ENCODE data around the gene SOD3.

SOD3 gene

DNA sequence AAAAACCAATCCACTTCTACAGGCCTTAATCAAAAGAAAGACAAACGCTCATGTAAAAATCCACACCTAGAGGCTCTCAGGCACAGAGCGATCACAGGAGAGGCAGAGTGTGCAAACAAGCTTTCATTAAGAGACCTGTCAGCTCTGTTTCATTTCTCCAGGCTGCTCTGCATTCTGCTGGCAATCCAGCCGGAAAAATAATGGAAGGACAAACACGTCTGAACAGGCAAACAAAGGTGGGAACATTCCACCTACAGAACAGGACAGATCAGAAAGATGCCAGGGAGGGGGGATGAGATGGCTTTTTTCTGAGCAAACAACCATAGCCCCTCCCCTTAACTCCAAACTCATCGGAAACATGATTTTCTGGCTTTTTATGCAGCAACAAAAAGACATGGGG lies 9.7 kb downstream of the SOD3 start:
- peak in 1 of 2 experiments; percentile 6 for DNase-seq

DNA sequence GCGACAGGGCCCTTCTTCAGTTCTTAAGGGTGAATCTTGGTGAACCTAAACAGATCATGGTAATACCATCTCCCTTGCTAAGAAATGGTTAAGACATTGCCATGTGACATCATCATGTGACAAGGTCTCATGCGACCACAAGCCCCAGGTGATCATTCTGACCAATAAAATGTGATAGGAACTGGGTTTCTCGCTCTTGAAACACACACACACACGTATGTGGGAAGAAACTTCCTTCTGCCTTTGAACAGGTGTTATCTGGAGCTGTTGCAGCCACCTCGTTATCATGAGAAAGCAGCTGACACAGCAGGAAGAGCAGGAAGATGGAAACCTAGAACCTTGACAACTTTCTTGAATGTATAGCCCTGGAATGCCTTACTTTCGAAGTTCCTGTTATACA lies 10.2 kb downstream of the SOD3 start:
- no peak for DNase-seq

DNA sequence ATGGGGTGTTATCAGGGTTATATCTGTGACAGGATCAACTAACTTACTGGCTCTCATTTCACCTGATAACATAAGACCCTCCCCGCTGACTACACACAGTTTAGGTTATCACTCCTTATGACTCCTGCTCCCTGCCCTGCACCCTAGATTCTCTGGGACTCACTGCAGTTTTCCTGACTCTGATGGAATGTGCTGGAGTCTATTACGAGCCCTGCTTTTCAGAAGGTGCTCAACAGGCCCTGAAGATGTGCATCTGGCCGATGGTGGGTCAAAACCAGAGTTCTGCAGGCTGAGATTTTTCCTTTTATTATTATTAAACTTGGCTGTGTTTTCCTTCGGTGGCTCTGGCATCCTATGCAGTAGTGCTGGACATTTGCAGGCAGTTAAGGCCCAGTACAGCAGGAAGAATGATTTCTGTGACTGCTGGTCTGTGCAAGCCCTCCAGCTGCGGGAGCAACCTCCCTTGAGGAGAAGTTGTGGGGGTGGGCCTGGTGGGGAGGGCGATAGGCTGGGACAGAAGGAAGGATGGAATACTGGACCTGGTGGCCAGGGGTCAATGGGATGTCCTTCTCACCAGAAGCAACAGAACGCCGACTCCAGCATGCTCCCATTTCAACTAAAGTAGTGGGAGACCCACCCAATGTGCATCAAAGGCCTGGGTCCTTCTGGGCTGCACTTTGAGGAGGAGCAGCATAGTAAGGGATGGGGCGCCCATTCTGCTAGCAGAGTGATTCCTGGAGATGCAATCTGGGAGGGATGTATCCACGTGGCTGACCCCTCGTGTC lies 11.0 kb downstream of the SOD3 start:
- DNase-seq = no peak

GRCh38 chr4:24807611-24808010 lies 12.2 kb downstream of the SOD3 start:
- no peak for DNase-seq

DNA sequence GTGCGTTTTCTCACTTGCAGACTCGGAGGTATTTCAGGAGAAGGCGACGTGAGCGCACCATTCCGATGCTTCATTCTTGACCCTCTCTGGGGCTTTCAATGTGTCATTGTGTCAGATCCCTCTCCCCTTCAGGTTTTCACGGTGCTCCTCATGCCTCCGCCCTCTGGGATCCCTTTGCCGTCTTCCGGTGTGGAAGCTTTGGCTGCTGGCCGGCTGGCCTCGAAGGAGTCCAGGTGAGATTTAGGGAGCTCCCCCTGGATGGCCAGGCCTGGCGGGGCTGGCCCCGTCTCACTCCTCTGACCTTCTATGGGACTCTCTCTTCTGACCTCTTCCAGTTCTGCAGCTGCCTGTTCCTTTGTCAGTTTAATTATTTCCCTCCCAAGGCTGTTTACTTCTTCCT lies 12.9 kb downstream of the SOD3 start:
- DNase-seq = no peak

GRCh38 chr4:24808955-24809354 lies 13.6 kb downstream of the SOD3 start:
- DNase-seq = peak in 1 of 2 experiments; percentile 18

DNA sequence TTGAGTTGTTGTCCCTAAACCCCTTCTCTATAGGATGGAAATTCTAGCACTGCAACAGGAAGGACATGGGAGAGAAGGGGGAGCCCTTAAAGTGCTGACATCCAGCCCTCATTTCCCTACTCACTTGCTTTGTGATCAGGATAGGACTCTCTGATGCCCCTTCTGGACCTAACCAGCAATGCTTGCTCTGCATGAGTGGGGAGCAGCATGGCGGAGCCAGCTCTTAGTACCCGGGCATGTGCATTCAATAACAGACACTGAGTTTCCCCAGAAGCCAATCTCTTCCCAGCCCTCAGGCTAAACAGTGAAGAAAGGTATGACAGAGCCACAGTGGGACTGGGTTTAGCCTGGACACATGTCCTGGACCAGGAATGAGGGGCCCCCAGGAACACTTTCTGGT lies 14.0 kb downstream of the SOD3 start:
- peak in 1 of 2 experiments; percentile 27 for DNase-seq

GRCh38 chr4:24809815-24810405 lies 14.5 kb downstream of the SOD3 start:
- DNase-seq = no peak

- no peak for DNase-seq
Observed at GRCh38 chr4:24810871-24811631, 15.7 kb downstream of the SOD3 start.

DNA sequence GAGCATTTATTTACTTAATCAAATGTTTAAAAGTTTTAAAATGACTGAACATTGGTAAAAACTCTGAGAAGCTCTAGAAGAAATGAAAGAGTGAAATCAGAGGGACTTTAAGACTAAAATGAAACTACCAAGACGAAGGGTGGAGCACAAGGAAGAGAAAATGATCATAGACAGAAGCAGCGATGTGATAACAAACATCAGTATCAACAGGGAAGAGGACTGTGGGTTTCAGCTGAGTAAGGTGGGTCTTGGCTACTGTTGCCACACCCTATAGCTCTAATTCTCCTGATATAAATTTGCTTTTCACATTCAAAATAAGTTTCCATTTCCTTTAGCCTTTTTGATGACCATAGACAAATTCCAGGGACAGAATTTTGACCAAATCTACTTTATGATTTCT lies 18.4 kb downstream of the SOD3 start:
- no peak for DNase-seq

DNA sequence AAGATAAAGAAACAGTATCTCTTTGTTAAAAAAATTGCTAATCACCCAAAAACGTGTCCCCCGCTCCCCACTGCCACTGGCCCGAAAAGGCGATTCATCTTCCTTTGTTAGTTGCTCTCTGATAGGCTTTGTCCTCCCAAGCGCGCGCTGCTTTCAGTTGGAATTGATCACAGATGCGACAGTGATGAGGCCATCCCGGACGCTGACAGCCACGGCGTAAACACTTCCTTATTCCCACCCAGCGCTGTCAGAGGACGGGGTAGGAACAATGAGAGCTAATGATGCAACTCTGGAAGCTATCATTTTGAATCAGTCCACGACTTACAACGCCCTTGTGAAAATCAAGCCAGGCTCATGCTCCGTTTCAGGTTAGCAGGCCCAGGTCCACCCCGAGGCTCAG lies 21.4 kb downstream of the SOD3 start:
- DNase-seq = no peak

GRCh38 chr4:24820541-24820940 lies 25.2 kb downstream of the SOD3 start:
- DNase-seq = no peak

- DNase-seq = no peak
Observed at GRCh38 chr4:24824720-24825119, 29.3 kb downstream of the SOD3 start.

GRCh38 chr4:24831637-24832036 lies 36.3 kb downstream of the SOD3 start:
- DNase-seq = no peak

DNA sequence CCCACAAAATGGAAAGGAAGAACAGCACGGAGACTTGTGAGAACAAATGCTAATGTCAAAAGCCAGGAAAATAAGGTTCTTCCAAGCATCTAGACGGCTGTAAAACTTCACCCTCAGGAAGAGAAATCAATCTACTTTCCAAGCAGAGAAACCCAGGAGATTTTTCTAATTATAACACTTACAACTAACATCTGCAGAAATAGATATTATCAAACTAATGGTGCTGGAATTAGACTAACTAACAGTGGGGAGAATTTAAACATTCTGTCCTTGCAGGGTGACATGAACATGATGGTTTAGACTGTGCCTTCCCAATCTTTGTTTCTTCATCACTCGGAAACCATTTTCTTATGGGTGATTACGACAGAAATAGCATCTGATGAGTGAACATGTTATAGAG lies 40.3 kb downstream of the SOD3 start:
- no peak for DNase-seq

DNA sequence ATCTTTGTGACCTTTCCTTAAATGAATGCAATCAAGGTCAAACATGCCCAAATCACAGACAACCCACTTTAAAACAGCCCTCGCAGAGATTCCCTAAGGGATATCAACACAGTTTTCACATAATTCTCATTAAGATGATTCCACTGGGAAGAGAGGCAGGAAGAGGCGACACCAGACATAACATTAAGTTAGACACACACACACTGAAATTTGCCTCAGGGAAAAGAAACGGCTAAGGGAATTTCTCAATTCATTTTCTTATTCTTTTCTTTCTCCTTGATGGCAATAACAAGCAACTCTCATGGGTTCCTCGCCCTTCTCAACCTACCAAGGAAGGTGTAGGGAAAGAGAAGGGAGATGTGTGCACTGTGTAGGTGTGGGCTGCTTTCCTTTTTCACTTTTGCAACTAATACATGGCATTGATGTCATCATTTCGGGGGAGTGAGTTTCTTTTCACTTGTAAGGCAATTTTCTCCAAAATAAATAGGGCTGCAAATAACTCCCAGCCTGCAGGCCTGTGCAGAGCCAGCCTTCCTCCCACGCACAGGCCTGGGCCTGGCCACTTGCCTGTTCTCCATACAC lies 41.4 kb downstream of the SOD3 start:
- no peak for DNase-seq

DNA sequence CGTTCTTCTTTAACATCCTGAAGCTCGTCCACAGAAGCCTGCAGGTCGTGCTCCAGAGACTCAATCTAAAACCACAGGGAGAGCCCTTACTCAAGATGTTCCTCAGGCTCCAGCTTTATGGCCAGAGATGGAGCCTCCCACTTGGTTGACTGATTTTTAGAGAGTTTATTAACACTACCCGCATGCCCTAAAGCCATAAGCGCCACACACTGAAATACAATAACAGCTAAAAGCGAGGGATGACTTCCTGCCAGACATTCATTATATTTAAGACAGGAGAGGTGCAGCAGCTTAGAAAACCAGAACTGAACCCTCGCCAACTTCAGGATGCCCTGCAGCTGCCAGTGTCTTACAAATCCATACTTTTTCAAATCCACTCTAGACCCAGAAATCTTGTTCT lies 42.0 kb downstream of the SOD3 start:
- DNase-seq = no peak

GRCh38 chr4:24837781-24838180 lies 42.4 kb downstream of the SOD3 start:
- no peak for DNase-seq

DNA sequence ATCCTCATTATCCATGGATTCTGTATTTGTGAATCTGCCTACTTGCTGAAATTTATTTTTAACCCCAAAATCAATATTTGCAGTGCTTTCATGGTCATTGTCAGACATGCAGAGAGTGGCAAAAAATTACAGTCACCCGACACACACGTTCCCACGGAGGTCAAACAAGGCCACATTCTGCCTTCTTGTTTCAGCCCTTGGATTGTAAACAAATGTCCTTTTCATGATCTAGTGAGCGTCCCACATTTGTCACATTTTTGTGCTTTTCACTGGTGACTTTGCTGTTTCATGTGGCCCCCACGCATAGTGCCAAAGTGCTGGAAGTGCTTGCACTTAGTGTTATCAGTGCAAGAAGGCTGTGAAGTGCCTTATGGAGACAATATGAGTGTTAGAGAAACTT lies 45.0 kb downstream of the SOD3 start:
- no peak for DNase-seq

DNA sequence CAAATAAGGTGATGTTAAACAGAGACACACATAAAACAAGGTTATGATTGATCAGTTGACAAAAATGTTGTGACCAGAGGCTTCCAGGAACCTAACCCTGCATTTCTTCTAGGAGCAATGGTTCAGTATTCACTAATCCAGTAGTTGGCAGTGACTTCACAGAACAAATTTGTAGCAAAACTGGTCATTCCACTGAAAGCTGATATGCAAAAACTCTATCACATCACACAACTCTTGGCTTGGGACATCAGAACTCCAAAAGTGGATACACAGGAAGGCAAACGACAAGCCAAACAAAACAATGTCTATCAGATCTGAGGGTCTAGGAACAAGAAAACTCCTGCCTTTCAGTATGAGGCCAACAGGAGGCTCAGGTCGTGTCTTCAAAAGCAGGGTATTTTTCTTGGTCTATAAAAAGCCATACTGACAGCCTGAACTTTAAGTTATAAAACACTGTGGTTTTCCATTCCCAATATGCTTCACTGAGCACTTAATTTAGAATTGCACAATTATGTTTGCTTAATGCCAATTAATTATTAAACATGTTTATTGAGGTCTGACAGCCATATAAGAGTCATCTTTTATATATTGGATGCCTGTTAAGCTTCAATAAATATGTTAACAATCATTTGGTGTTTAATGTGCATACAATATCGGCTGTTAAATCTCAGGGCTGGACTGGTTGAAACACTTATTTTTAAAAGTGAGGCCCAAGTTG lies 45.6 kb downstream of the SOD3 start:
- no peak for DNase-seq

- peak; percentile 52 to 85 for DNase-seq
Observed at GRCh38 chr4:24842356-24842755, 47.0 kb downstream of the SOD3 start.

GRCh38 chr4:24843096-24843495 lies 47.7 kb downstream of the SOD3 start:
- DNase-seq = no peak

DNA sequence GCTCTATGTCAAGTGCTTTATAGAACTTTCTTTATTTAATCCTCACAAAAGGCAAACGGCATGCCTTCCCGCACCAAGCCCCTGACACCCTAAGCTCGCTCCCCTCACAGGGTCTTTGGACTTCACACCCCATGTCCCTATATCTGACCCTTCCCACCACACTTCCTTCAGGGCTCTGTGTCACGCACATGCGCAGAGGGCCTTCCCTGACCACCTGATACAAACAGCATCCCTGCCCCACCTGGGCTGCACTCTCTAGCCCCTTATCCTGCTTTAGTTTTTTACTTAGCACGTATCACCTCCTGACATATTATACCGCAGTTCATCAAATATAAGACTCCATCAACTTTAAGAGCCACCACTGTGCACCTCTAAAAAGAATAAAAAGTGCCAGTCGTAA lies 49.8 kb downstream of the SOD3 start:
- DNase-seq = no peak

All from NCI-H526 (cell line).